GM21723 (cell line): Measurements from ENCODE around the gene CST5.
"Not testable (repeated sequence)": the region's sequence is repeated elsewhere in the genome, so short reads cannot be mapped to it uniquely, and the experiment has no call there.

Experiments
- ATAC-seq: cut with Tn5 transposase; IDR thresholded peaks from one replicate; pipeline ENCODE4 v1.9.1; 2021; ENCODE audit warnings: mild to moderate bottlenecking, moderate library complexity; ENCODE audit not compliant: unreplicated experiment

Gene CST5

DNA sequence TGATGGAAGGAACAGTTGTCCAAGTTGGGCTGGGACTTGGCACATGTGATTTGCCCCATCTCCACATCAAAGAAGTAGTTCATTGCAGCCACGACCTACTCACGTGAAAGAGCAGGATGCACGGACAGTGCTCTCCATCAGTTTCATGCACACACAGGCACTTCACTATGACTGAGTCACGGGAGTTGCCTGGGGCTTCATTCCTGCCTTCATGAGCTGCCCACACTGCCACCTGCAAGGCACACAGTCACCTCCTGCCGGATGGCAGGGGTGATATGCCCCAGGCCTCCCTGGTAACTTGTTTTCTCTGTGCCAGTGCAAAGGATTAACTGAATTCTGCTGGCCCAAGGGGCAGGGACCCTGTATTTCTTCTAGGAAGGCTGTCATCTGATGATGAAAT, 22.8 kb downstream of the CST5 start:
- no peak for ATAC-seq

DNA sequence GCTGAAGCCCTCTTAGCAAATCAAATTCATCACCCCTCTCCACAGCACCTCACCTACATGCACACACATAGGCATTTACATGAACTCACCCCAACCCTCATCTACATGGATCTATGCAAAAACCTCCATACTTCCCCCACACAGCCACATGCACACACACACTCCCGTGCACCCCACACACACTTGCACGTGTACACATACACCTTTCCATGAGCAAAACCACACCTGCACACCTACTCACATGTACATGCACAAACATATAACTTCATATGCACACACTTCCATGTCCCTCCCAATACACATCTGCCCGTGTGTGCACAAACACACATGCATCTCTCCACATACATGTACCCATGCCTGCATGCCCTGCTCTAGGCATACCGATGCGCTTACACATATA, 23.3 kb downstream of the CST5 start:
- ATAC-seq: no peak

DNA sequence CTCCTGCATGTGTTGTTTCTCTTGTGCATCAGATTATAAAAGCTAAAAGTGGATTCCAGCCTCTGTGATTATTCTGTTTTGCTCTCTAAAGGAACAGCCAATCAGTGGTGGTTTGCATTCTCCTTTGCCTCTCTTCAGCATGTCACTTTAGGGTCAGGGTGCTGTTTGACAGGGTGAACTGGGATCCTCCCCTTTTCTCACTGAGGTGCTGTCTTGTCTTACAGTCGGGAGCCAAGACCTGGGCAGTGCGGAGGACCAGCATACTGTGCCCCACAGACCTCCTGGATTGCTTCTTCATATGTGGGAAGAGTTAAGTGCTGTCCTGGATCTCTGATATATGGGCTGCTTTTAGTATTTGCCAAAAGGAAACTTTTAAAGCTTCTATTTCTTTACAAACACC, 37.9 kb downstream of the CST5 start:
- no peak for ATAC-seq

DNA sequence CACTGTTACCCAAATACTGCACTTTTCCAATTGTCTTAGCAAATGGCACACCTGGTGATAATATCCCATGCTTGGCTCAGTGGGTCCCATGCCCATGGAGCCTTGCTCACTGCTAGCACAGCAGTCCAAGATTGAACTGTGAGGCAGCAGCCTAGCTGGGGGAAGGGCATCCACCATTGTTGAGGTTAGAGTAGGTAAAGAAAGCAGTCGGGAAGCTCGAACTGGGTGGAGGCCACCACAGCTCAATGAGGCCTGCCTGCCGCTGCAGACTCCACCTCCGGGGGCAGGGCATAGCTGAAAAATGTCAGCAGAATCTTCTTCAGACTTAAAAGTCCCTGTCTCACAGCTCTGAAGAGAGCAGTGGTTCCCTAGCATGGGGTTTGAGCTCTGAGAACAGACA, 43.8 kb downstream of the CST5 start:
- no peak for ATAC-seq

GRCh38 chr20:23832775-23833513, 46.6 kb downstream of the CST5 start:
- ATAC-seq: no peak

GRCh38 chr20:23831961-23832360, 47.6 kb downstream of the CST5 start:
- ATAC-seq: not testable (repeated sequence)

GRCh38 chr20:23826541-23827021, 53.0 kb downstream of the CST5 start, which contains the start of gene CST2:
TSS of gene CST2 (minus strand) at chr20:23826729. CDS start at chr20:23826660, 69 bp downstream.
- no peak for ATAC-seq
